Embryonic facial prominence (tissue), 1 donor: ENCODE measurements around the gene SRGAP2B.
"Not testable (repeated sequence)": the region's sequence is repeated elsewhere in the genome, so short reads cannot be mapped to it uniquely, and the experiment has no call there.

Experiments used
- DNase-seq: peaks from one replicate; pipeline ENCODE4 v3.0.0-alpha.2; 2016; ENCODE audit errors: extremely low spot score

SRGAP2B gene

DNA sequence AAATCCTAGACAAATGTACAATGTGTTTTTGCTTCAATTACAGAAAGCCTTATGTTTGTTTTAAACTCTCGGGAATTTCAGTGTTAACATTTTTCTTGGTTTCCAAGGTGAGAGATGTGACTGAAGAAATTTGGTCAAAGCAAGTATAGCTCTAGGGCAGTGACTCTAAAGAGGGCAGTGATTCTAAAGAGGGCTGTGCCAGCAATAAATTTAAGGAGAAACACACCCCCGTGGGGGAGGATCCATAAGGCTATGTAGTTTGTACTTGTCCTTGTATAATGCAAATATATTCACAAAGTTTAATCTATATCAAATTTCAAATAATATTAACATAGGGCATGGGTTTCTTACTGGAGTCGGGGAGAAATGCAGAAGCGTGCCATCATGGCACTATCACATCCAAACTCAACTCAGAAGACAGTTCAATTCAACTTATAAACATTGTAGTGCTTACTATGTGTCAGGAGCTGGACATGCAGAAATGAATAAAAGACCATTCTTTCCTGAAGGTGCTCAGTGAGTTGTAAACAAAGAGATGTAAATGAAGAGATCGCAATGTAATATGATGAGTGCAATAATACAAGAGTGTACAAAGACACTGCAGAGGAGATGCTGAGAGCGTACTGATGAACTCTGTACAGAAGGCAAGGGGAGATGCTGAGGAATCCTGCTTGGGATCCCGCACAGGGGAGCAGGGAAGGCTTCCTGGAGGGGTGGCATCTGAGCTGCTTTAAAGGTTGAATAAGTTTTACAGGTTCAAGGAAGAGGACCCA is 12.5 kb downstream of the SRGAP2B start:
- DNase-seq = not testable (repeated sequence)

DNA sequence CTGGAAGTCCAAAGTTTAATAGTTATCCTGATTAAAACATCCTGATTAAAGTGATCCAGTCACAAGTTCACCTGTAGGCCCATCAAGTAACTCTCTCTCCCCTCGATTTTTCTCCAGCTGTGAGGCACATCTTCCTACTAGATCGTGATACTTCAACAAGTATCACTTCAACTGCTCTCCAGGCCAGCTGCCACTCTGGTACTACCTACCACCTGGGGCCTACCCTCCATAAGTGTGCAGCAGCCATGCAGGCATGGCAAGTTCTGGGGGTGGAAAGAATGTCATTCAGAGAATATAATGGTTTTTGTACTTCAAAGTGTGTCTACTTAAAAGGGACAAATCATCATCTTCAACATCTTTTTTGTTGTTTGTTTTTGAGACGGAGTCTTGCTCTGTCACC is 14.9 kb downstream of the SRGAP2B start:
- not testable (repeated sequence) for DNase-seq

DNA sequence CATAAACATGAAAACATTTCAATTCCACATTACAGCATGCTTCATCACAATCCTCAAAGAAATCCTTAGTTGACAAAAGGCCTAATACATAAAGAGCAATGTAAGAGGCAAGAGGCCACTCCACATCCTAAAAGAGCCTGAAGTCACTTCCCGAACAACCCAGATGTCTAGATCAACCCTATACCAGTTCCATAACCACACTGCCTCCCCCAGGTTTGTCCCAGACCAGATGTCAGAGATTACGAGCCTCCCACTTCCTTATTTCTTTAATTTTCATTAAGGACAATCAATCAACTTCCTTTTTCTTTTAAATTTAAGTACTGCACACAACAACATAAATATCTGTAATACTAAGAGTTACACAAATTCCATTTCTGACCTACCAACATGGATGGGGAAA is 15.4 kb downstream of the SRGAP2B start:
- DNase-seq = not testable (repeated sequence)

DNA sequence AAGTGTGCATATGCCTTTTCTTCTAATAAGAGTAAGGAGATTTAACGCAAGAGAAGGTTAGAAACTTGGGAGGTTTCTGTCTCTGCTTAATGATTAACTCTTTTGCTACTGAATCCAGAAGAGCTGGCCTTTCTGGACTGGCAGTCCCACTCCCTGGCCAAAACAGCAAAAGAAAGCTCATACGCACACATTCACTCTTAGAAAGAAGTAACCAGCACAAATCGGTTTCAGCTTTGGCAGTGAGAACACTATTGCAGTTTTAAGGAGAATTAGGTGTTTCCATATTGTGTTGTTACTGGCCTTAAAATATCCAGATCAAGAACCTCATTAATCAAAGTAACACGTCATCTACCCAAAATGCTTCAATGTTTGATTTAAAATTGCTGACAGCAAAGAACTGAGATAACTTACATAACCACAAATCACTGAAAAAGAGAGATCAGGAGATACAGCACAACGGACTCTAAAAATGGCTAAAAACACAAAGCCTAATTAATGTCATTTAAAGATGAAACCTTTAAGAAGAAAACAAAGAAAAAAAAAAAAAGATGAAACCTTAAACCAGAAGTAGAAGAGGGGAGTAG is 16.2 kb downstream of the SRGAP2B start:
- not testable (repeated sequence) for DNase-seq

DNA sequence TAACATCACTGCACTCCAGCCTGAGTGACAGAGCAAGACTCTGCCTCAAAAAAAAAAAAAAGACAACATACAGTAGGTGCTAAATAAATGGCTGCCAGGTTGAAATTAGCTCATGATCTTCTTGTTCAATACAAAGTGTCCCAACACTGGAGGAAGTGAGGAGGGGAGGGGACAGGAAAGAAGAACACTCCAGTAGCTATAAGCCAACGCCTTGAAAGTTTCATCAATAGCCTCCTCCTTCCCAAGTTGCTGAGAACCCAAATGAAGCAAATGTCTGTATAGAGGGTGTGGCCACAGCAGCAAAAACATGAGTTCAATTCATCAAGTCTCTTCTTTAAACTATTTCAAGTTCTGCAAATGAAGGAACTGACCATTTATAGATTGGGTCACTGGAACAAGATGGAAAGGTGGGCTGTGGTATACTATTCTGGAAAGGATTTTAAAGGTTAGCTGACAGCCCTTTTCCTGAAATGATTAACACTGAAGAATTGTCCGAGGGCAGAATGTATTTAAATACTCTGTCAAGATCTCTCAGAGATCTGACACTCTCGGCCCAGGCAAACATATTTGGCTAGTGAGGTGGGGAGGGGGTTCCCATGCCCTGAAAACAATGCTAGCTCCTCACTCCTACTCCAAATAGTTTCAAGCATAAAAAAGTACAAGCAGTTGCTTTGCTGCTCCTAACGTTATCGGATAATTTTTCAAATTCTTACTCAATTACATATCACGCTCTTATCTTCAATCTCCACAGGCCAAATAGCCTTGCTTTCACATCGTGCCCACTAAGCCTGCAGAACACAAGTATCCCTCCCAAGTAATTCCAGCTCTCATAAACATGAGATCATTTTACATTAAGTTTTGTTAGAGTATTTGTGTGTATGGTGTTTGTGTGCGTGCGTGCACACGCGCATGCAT is 17.0 kb downstream of the SRGAP2B start:
- not testable (repeated sequence) for DNase-seq

DNA sequence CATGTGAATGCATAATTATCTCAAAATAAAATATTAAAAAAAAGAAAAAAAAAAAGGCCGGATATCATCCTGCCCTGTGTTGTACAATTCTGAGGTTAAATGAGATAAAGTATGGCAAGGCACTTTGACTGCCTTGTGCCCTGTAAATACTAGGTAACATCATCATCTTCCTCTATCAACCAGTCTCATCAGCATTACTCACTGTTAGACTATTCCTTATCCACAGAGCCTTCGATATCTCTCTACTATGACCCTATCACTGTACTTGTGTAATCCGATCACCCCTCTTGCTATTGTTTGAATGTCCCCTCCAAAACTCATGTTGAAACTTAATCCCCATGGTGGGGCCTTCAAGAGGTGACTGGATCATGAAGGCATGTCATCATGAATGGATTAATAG is 18.3 kb downstream of the SRGAP2B start:
- not testable (repeated sequence) for DNase-seq

DNA sequence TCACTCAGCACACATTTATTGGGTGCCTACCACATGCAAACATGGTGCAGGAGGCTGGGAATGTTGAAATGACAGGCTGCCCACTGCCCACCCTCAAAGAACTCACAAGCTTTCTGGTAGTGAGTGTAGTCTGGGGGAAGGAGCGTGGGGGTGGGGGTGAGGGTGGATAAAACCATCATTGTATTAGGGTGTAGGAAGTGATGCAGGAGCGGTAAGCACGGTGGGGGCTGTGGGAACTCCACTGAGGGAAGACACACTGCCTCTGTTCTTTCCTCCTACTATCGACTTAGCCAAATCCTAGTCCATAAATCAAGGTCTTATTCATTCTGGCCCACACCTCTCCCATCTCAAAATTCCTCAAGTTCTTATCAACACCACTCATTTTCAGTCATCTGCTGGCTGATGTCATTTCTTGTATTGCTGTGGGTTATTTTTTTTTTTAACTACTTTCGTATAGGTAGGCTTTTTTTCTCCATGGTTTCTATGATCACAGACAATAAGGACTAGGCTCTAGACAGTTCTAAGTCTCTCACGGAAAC is 21.0 kb downstream of the SRGAP2B start:
- DNase-seq = not testable (repeated sequence)

DNA sequence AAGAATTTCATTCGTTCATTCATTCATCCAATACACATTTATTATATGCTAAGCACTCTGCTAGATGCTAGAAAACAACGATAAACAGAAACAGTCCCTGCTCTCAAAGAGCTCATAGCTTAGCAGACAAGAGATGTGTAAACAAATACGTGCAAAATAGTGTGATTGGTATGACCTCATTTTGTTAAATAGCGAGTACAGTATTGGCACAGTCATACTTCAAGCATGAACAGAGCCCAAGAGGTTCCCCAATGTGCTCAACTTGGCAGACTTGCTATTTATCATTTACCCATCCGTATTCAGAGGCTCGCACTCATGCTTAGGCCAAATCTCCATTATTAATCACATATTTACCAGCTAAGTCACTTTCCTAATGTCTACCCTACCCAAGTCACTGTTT is 23.6 kb downstream of the SRGAP2B start:
- not testable (repeated sequence) for DNase-seq

DNA sequence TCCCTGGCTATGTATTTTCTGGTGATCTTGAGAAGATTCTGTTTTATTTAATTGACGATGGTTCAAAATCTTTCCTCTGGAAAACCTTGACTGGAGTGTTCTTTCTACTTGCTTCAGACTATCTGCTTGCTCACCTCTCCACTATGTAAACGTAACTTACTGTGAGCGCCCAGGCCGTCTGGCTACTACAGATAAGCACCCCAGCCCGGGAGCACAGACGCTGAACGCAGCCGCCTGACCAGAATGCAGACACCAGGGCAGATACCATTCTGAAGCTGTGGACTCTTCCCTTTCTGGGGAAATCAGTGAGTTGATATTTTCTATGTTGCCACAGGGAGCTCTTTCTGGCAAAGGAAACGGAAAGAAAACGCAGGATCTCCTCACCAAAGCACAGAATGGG is 28.6 kb downstream of the SRGAP2B start:
- DNase-seq = not testable (repeated sequence)

DNA sequence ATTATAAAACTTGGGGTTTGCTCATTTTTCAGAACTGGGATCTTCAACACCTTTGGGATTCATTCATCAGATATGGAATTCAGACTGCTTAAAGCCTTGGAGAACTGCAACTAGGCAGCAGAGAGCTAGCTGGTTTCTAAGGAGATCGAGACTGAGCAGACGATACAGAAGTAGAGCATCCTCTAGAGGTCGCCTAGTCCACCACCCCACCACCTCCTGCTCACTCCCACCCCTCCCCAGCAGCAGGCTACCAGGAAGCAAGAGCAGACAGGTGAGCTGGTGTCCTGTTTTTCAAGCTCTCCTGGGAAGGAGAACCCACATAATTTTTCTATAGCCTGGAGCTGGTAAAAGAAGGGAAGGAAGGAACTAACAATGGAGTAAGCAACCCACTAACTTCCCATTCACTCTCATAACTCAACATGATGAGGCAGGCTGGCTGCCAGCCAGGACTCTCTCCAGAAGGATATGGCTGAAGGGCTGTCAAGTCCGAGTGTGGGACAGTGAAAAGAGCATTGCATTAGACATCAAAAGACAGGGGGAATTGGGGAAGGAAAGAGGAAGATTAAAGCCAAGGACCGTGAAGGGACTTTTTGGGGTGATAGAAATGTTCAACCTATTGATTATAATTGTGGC is 29.8 kb downstream of the SRGAP2B start:
- DNase-seq = not testable (repeated sequence)

DNA sequence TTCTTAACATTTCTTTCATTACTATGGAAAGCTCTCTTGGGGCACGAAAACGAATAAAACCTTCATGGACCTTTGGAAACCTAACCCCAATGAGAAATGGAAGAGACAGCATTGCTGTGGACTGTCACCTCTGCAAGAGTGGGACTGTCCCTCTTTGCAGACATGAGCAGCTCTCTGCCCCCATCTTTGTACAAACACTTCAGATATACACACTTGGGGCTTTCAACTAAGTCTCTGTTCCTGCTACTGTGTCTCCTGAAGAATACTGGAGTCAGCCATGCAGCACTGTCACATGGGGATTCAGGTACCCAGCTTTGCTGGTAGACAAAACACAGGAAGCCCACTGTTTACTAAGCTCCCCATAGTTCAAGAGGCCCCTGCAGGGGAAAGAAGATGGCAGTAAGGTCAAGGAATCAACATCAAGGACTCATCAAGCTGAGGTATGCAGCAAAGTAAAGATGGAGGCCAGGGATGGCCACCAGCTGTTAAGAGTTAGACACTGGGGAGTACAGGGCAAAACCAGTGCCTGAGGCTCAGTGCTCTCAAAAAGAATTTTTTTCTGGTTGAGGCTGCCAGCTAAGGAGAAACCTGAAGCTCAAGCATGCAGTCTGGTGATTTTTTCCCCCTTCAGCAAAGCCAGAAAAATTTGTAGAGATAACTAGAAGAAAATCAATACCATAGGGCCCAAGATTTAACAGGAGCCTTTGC is 31.0 kb downstream of the SRGAP2B start:
- not testable (repeated sequence) for DNase-seq

DNA sequence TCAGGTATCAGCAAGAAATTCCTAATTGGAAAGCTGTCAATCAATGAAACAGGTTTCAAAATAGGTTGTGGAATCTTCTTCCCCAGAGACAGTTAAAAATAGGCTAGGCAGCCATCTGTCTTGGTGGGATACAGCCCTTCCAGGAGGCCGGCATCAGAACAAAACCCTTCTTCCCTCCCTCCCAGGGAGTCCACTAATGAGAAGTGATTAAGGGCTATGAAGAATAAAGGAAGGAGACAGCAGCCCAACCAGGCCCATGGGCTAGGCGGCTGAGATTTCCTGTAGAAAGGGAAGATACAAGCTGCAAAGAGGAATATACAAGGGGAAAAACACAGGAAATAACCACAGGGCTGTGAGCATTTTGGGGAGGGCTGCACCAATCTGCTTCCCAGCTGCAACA is 31.8 kb downstream of the SRGAP2B start:
- not testable (repeated sequence) for DNase-seq

DNA sequence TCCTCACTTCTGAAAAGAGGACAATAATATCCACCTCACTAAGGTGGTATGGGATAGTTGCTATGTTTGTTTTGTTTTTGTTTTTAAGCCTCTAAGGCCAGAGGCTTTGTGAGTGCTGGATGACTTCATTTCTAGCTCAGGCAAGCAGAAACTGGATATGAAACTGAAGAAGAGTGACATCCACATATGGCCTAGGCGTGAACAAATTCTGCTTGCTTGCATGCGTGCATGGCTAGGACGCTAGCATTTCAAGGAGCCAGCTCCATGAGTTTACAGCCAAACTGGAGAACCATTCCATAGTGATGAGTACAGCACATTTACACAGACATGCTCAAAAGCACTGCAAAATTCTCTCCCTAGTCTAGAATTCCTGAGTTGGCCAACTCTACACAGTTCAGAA is 36.9 kb downstream of the SRGAP2B start:
- not testable (repeated sequence) for DNase-seq

DNA sequence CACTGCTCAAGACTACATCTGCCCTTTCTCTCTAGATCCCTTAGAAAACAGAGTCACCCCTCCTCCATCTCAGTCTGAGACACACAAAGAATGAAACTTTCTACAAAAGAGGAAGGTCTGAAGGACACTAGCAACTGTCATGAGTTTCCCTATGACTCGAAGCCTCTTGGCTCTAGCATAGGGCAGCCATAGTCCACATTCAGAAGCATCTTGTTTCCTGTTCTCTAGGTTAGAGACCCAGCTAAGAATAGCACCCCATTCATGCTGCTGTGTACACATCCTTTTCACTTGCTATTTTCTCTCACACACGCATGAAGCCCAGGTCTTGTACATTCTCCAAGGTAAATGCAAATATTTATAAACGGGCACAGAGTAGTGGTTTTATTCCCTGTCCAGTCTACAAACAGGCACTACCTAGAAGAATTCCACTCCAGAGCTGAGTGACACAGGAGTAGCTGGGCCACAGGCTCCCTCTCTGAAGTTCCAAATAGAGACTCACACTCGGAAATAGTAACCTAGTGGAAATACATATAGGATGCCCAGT is 39.8 kb downstream of the SRGAP2B start:
- not testable (repeated sequence) for DNase-seq

DNA sequence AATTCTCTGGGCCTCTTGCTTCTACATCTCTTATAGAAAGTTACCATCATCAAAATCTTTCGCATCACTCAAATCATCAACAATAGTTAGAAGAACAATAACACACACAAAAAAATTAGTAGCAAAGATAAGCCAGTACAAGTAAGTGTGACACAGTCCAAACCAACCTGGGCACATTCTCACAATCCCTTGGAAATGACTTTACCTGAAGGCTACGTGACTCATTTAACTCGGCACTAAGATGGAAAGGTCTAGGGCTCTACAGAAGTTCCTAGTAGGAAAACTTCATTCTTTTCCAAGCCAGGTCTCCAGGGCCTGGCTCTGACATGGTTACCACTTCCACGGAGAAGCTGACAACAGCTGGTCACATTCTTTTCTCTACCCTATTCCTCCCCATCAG is 41.7 kb downstream of the SRGAP2B start:
- DNase-seq = not testable (repeated sequence)

DNA sequence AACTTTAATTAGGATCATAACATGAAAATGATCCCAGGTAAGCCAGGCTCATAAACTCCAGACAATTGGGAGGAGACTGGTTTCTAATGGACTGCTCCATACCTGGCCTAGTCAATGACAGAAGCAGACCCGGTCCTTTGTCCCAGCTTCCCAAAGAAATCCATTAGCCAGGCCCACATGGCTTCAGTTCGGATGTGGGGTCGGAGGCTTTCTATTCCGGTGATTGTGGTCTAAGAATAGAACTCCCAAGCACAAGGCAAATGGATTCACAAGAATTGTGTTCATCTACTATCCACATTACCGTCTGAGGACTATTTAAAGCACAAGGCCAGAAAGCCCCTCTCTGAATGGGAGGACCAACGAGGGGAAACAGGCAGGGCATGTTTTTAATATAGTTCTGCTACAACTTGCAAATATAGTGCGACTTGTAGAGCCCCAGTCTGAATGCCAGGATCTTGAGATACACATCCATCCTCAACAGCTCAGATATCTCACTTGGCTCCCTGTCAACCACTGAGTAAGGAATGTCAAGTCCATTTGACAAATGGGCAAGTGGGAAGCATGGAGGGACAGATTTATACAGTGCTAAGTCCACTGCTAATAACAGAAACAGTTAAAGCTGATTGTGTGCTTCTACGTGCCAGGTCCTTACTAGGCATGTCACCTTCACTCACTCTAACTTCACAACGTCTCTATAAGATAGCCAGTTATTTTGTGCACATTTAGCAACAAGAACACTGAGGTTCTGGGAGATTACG is 42.9 kb downstream of the SRGAP2B start:
- DNase-seq = not testable (repeated sequence)

DNA sequence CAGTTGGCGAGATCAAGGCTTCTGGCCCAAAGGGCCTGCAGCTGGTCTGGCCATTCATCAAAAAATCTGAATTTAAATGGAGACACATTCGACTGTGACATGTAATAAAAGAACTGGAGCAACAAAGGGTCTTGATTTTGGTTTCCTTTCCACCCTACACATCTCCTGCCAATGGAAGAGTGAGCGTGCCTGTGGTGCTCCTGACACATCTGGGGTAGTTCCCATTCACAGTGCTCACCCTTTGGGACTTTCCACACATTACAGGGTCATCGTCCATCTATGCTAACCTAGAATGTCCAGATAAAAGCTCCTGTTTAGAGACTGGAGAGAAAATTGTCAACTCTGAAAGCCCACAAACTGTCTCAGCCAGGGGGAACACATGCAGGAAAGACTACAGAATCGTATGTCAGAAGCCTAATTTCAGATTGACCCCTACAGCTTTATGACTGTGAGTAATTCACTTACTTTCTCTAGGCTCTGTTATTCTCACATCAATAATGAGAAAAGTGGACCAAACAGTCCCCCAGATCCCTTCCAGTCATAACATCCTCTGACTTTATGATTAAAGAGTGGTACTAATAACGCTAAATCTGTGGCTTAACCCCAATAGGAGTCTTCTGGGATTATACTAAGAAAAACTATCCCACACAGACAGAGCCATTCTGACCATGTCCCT is 46.8 kb downstream of the SRGAP2B start:
- not testable (repeated sequence) for DNase-seq

DNA sequence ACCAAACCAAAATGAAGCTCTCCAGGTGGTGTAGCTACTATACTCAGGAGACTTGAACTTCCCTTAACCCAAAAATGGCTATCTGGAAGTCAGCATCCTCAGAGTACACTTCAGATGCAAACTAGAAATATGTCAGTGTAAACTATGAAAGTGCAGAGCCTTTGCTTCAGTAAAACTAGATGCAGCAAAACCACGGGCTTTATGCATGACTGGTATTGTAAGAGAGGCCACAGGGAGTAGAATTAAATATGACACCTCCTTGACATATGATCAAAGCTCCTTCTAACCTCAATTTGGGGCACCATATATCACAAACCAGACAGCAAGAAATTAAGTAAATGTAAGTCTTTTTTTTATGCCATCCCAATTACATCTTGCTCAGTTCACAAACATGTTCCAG is 47.6 kb downstream of the SRGAP2B start:
- not testable (repeated sequence) for DNase-seq

DNA sequence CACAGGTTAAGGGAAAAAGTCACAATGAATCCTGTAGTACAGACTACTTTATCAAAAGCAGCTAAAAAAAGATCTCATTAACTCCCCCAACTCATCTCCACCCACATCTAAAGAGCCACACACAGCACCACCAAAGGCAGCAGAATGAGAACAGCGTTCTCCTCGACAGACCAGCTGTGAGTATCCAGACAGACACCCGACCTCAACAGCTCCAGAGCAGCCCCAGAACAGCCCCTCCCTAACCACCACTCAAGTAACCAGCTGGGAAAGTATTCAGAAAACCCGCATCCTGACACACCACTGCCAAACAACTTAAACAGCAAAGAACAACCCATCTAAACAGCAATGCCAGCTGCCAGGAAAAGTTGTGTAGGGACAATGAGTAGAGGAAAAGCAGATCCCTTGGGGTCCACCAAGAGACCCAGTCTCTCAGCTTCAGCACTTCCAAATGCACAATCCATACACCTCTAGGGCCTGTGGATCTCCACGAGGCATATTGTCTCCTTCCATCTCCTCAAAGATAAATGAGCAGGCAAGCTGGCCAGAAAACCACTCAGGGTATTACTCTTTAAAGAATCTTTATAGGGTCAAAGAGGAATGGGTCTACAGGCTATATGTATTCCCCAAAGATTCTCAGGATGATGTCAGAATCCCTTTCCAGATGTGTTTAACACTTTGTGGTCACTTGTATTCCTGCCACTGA is 49.4 kb downstream of the SRGAP2B start:
- DNase-seq = not testable (repeated sequence)
